HepG2 (cell line): ENCODE results near the gene RGS6. TPM values are rescaled to one million over a fixed set of nuclear protein-coding genes. Genes with fewer than 3 reads are reported as not detected.

ENCODE experiments used
- ATAC-seq: fragments of 200-7000 bp; cut with Tn5 transposase; 3 replicates; pipeline ENCODE4 v1.9.1; 2020; ENCODE audit warnings: mild to moderate bottlenecking, moderate library complexity
- BruUV-seq: library from RNA; stranded (reverse); fragments of 400-500 nt; replicated peaks from 2 replicates; lab custom pipeline; 2021; lab: Mats Ljungman, UMichigan
- CTCF ChIA-PET: fragments of 300-600 bp; formaldehyde crosslinking; extraction: SDS; loops from one replicate; lab custom pipeline; 2021; ENCODE audit warnings: low total read pairs, inconsistent platforms, low intra/inter-chr PET ratio; lab: Yijun Ruan, JAX
- POLR2A ChIA-PET: fragments of 350-600 bp; sonication (Branson Sonifier 250); formaldehyde crosslinking; loops from one replicate; lab custom pipeline; 2020; ENCODE audit warnings: antibody characterized with exemption, inconsistent platforms; lab: Yijun Ruan, JAX
- DNase-seq: peaks from one replicate; pipeline ENCODE4 v3.0.0-alpha.2; 2015; ENCODE audit warnings: low spot score
- FAIRE-seq: peaks from 3 replicates; lab custom pipeline; 2011; peaks lifted over from hg19 to GRCh38; lab: Jason Lieb, UNC
- H2AFZ ChIP-seq: one replicate; pipeline ENCODE4 v1.6.1; 2011; ENCODE audit warnings: low read length, inconsistent platforms
- H3K27ac ChIP-seq: fragments of 300-600 bp; 3 replicates; pipeline ENCODE4 v1.8.0; 2011; ENCODE audit warnings: mixed run types, mild to moderate bottlenecking, mixed read lengths, low read length, inconsistent platforms; ENCODE audit not compliant: insufficient read depth; ENCODE audit errors: extremely low read length
- H3K27me3 ChIP-seq, 2 experiments: fragments of 200-600 bp in 1 of 2; 2 replicates in 1 of 2; 3 replicates in 1 of 2; pipeline versions ENCODE4 v1.6.0 to v1.8.0; 2011; ENCODE audit warnings: low read length in 2 of 2, mild to moderate bottlenecking in 2 of 2, moderate library complexity in 2 of 2, inconsistent platforms in 1 of 2; ENCODE audit not compliant: insufficient read depth in 2 of 2, control insufficient read depth in 1 of 2
- H3K36me3 ChIP-seq, 2 experiments: fragments of 200-600 bp in 1 of 2; replicated peaks in 1 of 2; 2 replicates in 1 of 2; 3 replicates in 1 of 2; pipeline versions ENCODE4 v1.5.1 to v1.8.0; 2011; ENCODE audit warnings: low read length in 2 of 2, inconsistent platforms in 1 of 2; ENCODE audit not compliant: insufficient read depth in 2 of 2, control insufficient read depth in 1 of 2
- H3K4me1 ChIP-seq: 2 replicates; pipeline ENCODE4 v1.5.1; 2012; ENCODE audit warnings: low read length, inconsistent platforms; ENCODE audit not compliant: insufficient read depth
- H3K4me2 ChIP-seq: 2 replicates; pipeline ENCODE4 v1.6.0; 2011; ENCODE audit warnings: low read depth, low read length, inconsistent platforms
- H3K4me3 ChIP-seq, 3 experiments: fragments of 200-600 bp in 1 of 3; sonication (generic), shearing (Covaris generic) in 1 of 3; replicated peaks in 1 of 3; 2 replicates each; pipeline ENCODE4 v1.5.1; 2011 to 2016; ENCODE audit warnings: low read length in 3 of 3, inconsistent platforms in 2 of 3, low read depth in 2 of 3, mild to moderate bottlenecking in 2 of 3, control low read depth in 1 of 3, mixed read lengths in 1 of 3; ENCODE audit not compliant: insufficient read depth in 1 of 3
- H3K79me2 ChIP-seq: one replicate; pipeline ENCODE4 v1.6.1; 2011; ENCODE audit warnings: low read length, inconsistent platforms; ENCODE audit not compliant: insufficient read depth
- H3K9ac ChIP-seq: 2 replicates; pipeline ENCODE4 v1.6.0; 2011; ENCODE audit warnings: mild to moderate bottlenecking, low read depth, low read length, inconsistent platforms; ENCODE audit not compliant: insufficient read depth
- H3K9me3 ChIP-seq: 2 replicates; pipeline ENCODE4 v1.5.1; 2012; ENCODE audit warnings: mild to moderate bottlenecking, low read length
- H4K20me1 ChIP-seq: 2 replicates; pipeline ENCODE4 v1.6.0; 2011; ENCODE audit warnings: inconsistent platforms, mild to moderate bottlenecking, low read length, moderate library complexity; ENCODE audit not compliant: insufficient read depth
- CREB1 ChIP-seq, 2 experiments: fragments of 450-650 bp in 1 of 2; IDR thresholded peaks; 2 replicates each; pipeline ENCODE4 v1.6.1; 2016 to 2017; ENCODE audit warnings: control low read depth in 1 of 2, mild to moderate bottlenecking in 1 of 2, missing compliant biosample characterization in 1 of 2, missing genetic modification characterization in 1 of 2
- NAIF1 ChIP-seq: sonication (generic); formaldehyde crosslinking; IDR thresholded peaks from 2 replicates; pipeline ENCODE4 v1.5.0; 2020; ENCODE audit warnings: mild to moderate bottlenecking, missing genetic modification reagents, borderline replicate concordance
- SMC3 ChIP-seq: IDR thresholded peaks from 2 replicates; pipeline ENCODE4 v1.6.1; 2011; ENCODE audit warnings: low read length, improper control_type of control experiment
- TFDP1 ChIP-seq: IDR thresholded peaks from 2 replicates; pipeline ENCODE4 v1.6.1; 2016; ENCODE audit warnings: missing compliant biosample characterization, missing genetic modification reagents, borderline replicate concordance
- ZFP36L1 ChIP-seq: sonication (generic); formaldehyde crosslinking; IDR thresholded peaks from 2 replicates; pipeline ENCODE4 v1.8.0; 2022; ENCODE audit warnings: mild to moderate bottlenecking, missing genetic modification reagents, moderate library complexity
- ZNF326 ChIP-seq: sonication (generic); formaldehyde crosslinking; IDR thresholded peaks from 2 replicates; pipeline ENCODE4 v1.4.0; 2020; ENCODE audit warnings: missing genetic modification reagents, borderline replicate concordance
- ZNF468 ChIP-seq: sonication (generic); formaldehyde crosslinking; IDR thresholded peaks from 2 replicates; pipeline ENCODE4 v1.8.0; 2022; ENCODE audit warnings: mild to moderate bottlenecking, moderate library complexity, missing genetic modification reagents
- ZNF577 ChIP-seq: sonication (generic); formaldehyde crosslinking; IDR thresholded peaks from 2 replicates; pipeline ENCODE4 v1.4.0; 2020; ENCODE audit warnings: mild to moderate bottlenecking, low read depth, missing genetic modification reagents, borderline replicate concordance
- ZNF746 ChIP-seq: sonication (generic); formaldehyde crosslinking; IDR thresholded peaks from 2 replicates; pipeline ENCODE4 v1.8.0; 2022; ENCODE audit warnings: mild to moderate bottlenecking, missing genetic modification reagents
- ZNF770 ChIP-seq: sonication (generic); formaldehyde crosslinking; IDR thresholded peaks from 2 replicates; pipeline ENCODE4 v1.5.0; 2020; ENCODE audit warnings: mild to moderate bottlenecking, missing genetic modification reagents
- WGBS: methylation state at CpG from one replicate; pipeline ENCODE4 v1.1.6; 2017; ENCODE audit warnings: low lambda C conversion rate; 5-methylcytosine and 5-hydroxymethylcytosine counted together
- in situ Hi-C: cut with HindIII; loops from 2 replicates; pipeline ENCODE4 v1.10.0; 2017; ENCODE audit warnings: low pct_unique_long_range_greater_than_20kb; ENCODE audit not compliant: extremely low pct_ligation_motif_present
- intact Hi-C: fragments of 100-400 bp; cut with micrococcal nuclease; formaldehyde crosslinking; loops from one replicate; pipeline ENCODE4 v1.10.0; 2022; ENCODE audit not compliant: unreplicated experiment
- polyA plus RNA-seq, 8 experiments: library from polyadenylated mRNA; depleted of rRNA in 3 of 8; stranded (reverse) in 7 of 8; unstranded in 1 of 8; fragments of >200 nt; fragmentation: Illumina TruSeq in 4 of 8; extraction: Trizol in 4 of 8; gene quantifications; 2 replicates each; pipeline versions ENCODE4 v1.2.1 to v1.2.3, GENCODE V29; 2011 to 2016; ENCODE audit warnings: low read depth in 4 of 8, missing spikeins in 1 of 8, mixed read lengths in 1 of 8; ENCODE audit not compliant: insufficient read depth in 1 of 8
- total RNA-seq, 5 experiments: library from RNA; depleted of rRNA; stranded (reverse); fragments of >200 nt; fragmentation: Illumina TruSeq; extraction: Trizol; gene quantifications; 2 replicates each; pipeline ENCODE4 v1.2.3, GENCODE V29; 2016; ENCODE audit warnings: low read depth in 1 of 5
- TF ChIP-seq, protein P1 (sequence below), 2 experiments: fragments of 450-650 bp in 1 of 2; sonication (generic) in 1 of 2; formaldehyde crosslinking in 1 of 2; IDR thresholded peaks; 2 replicates each; pipeline versions ENCODE4 v1.6.1 to v1.8.0; 2016 to 2022; ENCODE audit warnings: antibody characterized with exemption in 1 of 2, mild to moderate bottlenecking in 1 of 2, missing genetic modification reagents in 1 of 2

RGS6 gene
- total and polyA plus RNA-seq, 2 of the 13 experiments (the other 11 are each of a cell fraction or from before 2014, with no cell fraction given): not detected

GRCh38 chr14:72177251-72177650, 245.0 kb downstream of the RGS6 start:
- no peak for FAIRE-seq
- TF ChIP-seq CREB1 (IDR thresholded peaks at IDR 0.05) (no peak), CREB1 (CRISPR knock-in tag; IDR thresholded peaks at IDR 0.05) (no peak), TFDP1 (CRISPR knock-in tag) (no peak), SMC3 (no peak), ZNF770 (CRISPR knock-in tag) (no peak), ZNF577 (no peak), ZNF746 (no peak), ZNF468 (CRISPR knock-in tag) (no peak), ZFP36L1 (CRISPR knock-in tag) (no peak), ZNF326 (no peak), NAIF1 (no peak)
- TF ChIP-seq, protein P1, sequence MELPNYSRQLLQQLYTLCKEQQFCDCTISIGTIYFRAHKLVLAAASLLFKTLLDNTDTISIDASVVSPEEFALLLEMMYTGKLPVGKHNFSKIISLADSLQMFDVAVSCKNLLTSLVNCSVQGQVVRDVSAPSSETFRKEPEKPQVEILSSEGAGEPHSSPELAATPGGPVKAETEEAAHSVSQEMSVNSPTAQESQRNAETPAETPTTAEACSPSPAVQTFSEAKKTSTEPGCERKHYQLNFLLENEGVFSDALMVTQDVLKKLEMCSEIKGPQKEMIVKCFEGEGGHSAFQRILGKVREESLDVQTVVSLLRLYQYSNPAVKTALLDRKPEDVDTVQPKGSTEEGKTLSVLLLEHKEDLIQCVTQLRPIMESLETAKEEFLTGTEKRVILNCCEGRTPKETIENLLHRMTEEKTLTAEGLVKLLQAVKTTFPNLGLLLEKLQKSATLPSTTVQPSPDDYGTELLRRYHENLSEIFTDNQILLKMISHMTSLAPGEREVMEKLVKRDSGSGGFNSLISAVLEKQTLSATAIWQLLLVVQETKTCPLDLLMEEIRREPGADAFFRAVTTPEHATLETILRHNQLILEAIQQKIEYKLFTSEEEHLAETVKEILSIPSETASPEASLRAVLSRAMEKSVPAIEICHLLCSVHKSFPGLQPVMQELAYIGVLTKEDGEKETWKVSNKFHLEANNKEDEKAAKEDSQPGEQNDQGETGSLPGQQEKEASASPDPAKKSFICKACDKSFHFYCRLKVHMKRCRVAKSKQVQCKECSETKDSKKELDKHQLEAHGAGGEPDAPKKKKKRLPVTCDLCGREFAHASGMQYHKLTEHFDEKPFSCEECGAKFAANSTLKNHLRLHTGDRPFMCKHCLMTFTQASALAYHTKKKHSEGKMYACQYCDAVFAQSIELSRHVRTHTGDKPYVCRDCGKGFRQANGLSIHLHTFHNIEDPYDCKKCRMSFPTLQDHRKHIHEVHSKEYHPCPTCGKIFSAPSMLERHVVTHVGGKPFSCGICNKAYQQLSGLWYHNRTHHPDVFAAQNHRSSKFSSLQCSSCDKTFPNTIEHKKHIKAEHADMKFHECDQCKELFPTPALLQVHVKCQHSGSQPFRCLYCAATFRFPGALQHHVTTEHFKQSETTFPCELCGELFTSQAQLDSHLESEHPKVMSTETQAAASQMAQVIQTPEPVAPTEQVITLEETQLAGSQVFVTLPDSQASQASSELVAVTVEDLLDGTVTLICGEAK (IDR thresholded peaks at IDR 0.05): no peak
- TF ChIP-seq, protein P1 (CRISPR knock-in tag; IDR thresholded peaks at IDR 0.05): no peak
- H3K4me1 ChIP-seq: no peaks in the 10 kb centered on the region
- ATAC-seq: no peak
- no peak overlapping the region for H3K9ac ChIP-seq
- peaks cover 32% of the 10 kb centered on the region for H3K9me3 ChIP-seq
- H3K36me3 ChIP-seq: no peaks in the 10 kb centered on the region
- DNase-seq: no peak
- in situ Hi-C loops (no loop called here), intact Hi-C loops (no loop called here)
- ChIA-PET POLR2A (no interaction called here), CTCF (no interaction called here)
- no peaks in the 10 kb centered on the region for H3K79me2 ChIP-seq
- H3K27me3 ChIP-seq: no peaks in the 10 kb centered on the region
- BruUV-seq: no TSS peak
- H3K4me2 ChIP-seq: no peak overlapping the region
- no peaks in the 10 kb centered on the region for H4K20me1 ChIP-seq
- 0% methylated on average over 1 of the region's 1 CpG for WGBS
- H2AFZ ChIP-seq: no peak overlapping the region
- H3K27ac ChIP-seq: no peak overlapping the region
- H3K4me3 ChIP-seq: no peak overlapping the region
